ENCODE measurements around the gene KCNQ1.

Gene KCNQ1

GRCh38 chr11:2537896-2538724 is 93.3 kb downstream of the KCNQ1 start:
- H3K4me3 ChIP-seq (ENCODE audit: severe bottlenecking), result no peak overlapping the region
- DNase-seq (ENCODE audit: low spot score), result peak; percentile 33
- H3K36me3 ChIP-seq (ENCODE audit: low read depth), result no peaks in the 10 kb centered on the region
- H3K9me3 ChIP-seq (ENCODE audit: severe bottlenecking), result no peaks in the 10 kb centered on the region
- no peak for ATAC-seq (ENCODE audit: low read depth)
- H3K4me1 ChIP-seq (ENCODE audit: insufficient read depth, poor library complexity, severe bottlenecking), result peaks cover 15% of the 10 kb centered on the region
- no peaks in the 10 kb centered on the region for H3K27me3 ChIP-seq (ENCODE audit: insufficient read depth, poor library complexity, severe bottlenecking)
- no peak overlapping the region for H3K27ac ChIP-seq (ENCODE audit: poor library complexity, severe bottlenecking)
- no peak for TF ChIP-seq CTCF (IDR thresholded peaks at IDR 0.05; ENCODE audit: poor library complexity, severe bottlenecking)

- H3K4me3 ChIP-seq (ENCODE audit: severe bottlenecking), result no peak overlapping the region
- no peak overlapping the region for H3K27ac ChIP-seq (ENCODE audit: poor library complexity, severe bottlenecking)
- H3K36me3 ChIP-seq (ENCODE audit: low read depth), result no peaks in the 10 kb centered on the region
- no peaks in the 10 kb centered on the region for H3K27me3 ChIP-seq (ENCODE audit: insufficient read depth, poor library complexity, severe bottlenecking)
- DNase-seq (ENCODE audit: low spot score), result peak; percentile 43
- peaks cover 8% of the 10 kb centered on the region for H3K4me1 ChIP-seq (ENCODE audit: insufficient read depth, poor library complexity, severe bottlenecking)
- no peak for TF ChIP-seq CTCF (IDR thresholded peaks at IDR 0.05; ENCODE audit: poor library complexity, severe bottlenecking)
- ATAC-seq (ENCODE audit: low read depth), result no peak
- no peaks in the 10 kb centered on the region for H3K9me3 ChIP-seq (ENCODE audit: severe bottlenecking)
These were observed 94.1 kb downstream of the KCNQ1 start for GRCh38 chr11:2538951-2539350.

- Histone ChIP-seq H3K4me3 (ENCODE audit: severe bottlenecking) (no peak overlapping the region), H3K27me3 (ENCODE audit: insufficient read depth, poor library complexity, severe bottlenecking) (no peaks in the 10 kb centered on the region), H3K27ac (ENCODE audit: poor library complexity, severe bottlenecking) (no peak overlapping the region), H3K4me1 (ENCODE audit: insufficient read depth, poor library complexity, severe bottlenecking) (peaks cover 2% of the 10 kb centered on the region), H3K36me3 (ENCODE audit: low read depth) (no peaks in the 10 kb centered on the region), H3K9me3 (ENCODE audit: severe bottlenecking) (no peaks in the 10 kb centered on the region)
- ATAC-seq (ENCODE audit: low read depth) (no peak), DNase-seq (ENCODE audit: low spot score) (peak; percentile 51)
- TF ChIP-seq CTCF (IDR thresholded peaks at IDR 0.05; ENCODE audit: poor library complexity, severe bottlenecking), result no peak
These were observed 94.8 kb downstream of the KCNQ1 start for GRCh38 chr11:2539371-2540222.

- Histone ChIP-seq H3K4me3 (ENCODE audit: severe bottlenecking) (no peak overlapping the region), H3K4me1 (ENCODE audit: insufficient read depth, poor library complexity, severe bottlenecking) (no peaks in the 10 kb centered on the region), H3K36me3 (ENCODE audit: low read depth) (no peaks in the 10 kb centered on the region), H3K27me3 (ENCODE audit: insufficient read depth, poor library complexity, severe bottlenecking) (no peaks in the 10 kb centered on the region), H3K9me3 (ENCODE audit: severe bottlenecking) (no peaks in the 10 kb centered on the region), H3K27ac (ENCODE audit: poor library complexity, severe bottlenecking) (no peak overlapping the region)
- ATAC-seq (ENCODE audit: low read depth), result no peak
- no peak for TF ChIP-seq CTCF (IDR thresholded peaks at IDR 0.05; ENCODE audit: poor library complexity, severe bottlenecking)
- peak; percentile 29 for DNase-seq (ENCODE audit: low spot score)
These were observed 95.6 kb downstream of the KCNQ1 start for GRCh38 chr11:2540223-2540991.
